HG02571 (cell line): ENCODE data around the gene FAT4.

Source experiments
- ATAC-seq: cut with Tn5 transposase; IDR thresholded peaks from one replicate; pipeline ENCODE4 v1.9.1; 2021; ENCODE audit warnings: mild to moderate bottlenecking, moderate library complexity; ENCODE audit not compliant: unreplicated experiment

The FAT4 gene

DNA sequence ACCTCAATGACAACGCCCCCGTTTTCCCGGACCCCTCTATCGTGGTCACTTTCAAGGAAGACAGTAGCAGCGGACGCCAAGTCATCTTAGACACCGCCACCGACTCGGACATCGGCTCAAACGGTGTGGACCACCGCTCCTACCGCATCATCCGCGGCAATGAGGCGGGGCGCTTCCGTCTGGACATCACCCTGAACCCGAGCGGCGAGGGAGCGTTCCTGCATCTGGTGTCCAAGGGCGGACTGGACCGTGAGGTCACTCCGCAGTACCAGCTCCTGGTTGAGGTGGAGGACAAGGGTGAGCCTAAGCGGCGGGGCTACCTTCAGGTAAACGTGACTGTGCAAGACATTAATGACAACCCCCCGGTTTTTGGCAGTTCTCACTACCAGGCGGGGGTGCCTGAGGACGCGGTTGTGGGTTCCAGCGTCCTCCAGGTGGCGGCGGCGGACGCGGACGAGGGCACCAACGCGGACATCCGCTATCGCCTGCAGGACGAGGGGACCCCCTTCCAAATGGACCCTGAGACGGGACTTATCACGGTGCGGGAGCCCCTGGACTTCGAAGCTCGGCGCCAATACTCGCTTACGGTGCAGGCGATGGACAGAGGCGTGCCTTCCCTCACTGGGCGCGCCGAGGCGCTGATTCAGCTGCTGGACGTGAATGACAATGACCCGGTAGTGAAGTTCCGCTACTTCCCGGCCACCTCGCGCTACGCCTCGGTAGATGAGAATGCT is 2.2 kb downstream of the FAT4 start:
- ATAC-seq = no peak

DNA sequence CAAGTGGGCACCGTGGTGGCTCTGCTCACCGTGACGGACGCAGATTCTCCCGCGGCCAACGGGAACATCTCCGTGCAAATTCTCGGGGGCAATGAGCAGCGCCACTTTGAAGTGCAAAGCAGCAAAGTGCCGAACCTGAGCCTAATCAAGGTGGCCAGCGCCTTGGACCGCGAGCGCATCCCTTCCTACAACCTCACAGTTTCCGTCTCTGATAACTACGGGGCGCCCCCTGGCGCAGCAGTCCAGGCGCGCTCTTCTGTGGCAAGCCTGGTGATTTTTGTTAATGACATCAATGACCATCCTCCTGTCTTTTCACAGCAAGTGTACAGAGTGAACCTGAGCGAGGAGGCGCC is 2.7 kb downstream of the FAT4 start:
- no peak for ATAC-seq

DNA sequence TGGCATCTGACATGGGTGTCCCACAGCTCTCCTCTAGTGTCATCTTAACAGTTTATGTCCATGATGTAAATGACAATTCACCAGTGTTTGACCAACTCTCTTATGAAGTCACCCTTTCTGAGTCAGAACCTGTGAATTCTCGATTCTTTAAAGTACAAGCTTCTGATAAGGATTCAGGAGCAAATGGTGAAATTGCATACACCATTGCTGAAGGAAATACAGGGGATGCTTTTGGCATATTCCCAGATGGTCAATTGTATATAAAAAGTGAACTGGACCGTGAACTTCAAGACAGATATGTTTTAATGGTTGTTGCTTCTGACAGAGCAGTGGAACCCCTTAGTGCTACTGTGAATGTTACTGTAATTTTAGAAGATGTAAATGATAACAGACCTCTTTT is 4.6 kb downstream of the FAT4 start:
- ATAC-seq = no peak

DNA sequence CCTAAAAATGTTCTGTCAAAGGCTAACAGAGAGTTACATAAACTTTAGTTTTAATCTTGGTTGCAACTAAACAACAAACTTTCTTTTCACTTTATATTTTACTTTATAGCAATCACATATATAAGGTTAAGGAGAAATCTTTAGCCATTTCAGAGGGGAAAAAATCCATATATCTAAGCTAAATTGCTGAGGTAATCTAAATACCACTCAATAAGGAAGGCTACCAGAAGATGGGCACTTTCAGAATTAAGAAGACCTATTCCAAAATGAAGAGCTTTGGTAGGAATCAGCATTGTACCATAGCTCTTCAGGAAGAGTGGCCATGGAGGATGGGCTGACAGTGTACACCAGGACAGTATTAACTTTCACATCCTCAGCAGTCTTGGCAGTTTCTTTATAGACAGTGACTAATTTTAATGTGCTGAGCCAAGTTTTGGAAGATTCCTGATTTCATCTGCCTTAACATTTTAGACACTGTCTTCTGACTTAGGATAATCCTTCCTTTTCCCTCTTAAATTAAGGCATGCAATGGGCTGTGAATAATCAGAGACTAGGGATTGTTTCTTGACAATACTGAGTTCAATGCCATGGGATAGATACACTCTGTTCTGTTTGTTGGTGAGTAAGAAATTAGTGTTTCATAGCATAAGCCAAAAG is 7.1 kb downstream of the FAT4 start:
- no peak for ATAC-seq

DNA sequence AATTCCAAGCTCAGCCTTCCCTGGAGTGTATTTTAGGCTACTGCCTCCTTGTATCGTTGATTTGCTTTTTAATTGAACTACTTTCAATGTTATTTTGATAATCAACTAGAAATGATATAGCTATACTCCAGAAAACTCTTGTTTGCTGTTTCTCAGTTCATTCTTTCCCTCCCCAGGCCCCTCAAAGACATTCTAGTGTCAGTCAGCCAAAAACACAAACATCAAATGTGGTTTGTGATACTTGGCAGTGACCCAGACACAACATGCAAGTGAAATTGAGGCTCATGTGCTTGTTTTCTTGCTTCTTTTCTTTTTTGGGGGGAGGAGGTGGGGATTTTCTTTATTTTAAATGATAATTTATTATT is 7.6 kb downstream of the FAT4 start:
- ATAC-seq = no peak

DNA sequence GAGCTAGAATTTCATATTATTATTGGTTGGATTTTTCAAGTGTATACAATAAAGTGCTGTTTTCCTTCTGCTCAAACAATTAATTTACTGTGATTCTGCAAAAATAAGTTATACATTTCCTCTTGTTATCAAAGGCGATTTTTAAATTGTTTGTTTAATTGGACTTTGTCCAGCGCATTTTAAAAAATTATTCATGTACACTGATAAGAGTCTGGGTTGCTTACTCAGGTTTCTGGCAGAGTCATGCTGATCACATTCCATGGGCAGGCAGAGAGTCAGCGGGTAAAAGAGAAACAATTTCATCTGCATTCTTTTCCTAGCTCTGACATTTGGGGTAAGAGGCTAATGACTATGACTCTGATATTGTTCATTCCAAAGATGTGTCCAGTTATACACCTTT is 8.9 kb downstream of the FAT4 start:
- ATAC-seq = no peak

DNA sequence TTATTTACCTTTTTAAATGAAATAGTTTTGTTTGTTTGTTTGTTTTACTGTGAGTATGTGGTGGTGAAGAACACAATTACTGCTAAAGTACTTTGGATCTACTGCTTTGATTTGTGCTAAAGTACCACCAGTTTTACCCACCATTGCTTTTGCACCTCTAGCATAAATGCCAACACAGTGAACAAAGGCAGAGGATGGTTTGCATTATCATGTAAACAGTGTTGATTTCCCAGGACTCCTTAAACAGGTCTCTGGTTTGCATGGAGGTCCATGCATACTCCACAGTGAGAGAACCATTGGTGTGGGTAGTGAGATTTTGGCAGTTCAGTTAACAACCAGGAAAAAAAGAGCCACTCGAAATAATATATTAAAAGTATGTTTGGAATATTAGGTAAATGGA is 11.0 kb downstream of the FAT4 start:
- ATAC-seq = no peak

DNA sequence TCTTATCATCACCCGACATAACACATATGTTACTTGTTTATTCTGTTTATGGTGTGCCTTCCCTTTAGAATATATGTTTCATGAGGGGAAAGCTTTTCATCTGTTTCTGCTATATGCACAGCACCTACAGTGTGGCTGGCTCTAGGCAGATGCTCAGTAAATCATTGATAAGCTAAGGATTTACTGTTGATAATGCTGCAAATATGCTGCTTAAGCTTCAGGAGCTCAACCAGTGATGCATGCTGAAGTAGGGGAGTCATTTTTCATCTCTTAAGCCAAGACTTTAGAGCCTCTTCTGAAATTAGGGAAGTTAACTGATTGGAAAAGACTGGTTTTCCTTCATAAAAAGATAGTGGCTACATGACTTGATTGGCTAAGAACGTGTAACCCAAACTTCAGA is 16.4 kb downstream of the FAT4 start:
- no peak for ATAC-seq

DNA sequence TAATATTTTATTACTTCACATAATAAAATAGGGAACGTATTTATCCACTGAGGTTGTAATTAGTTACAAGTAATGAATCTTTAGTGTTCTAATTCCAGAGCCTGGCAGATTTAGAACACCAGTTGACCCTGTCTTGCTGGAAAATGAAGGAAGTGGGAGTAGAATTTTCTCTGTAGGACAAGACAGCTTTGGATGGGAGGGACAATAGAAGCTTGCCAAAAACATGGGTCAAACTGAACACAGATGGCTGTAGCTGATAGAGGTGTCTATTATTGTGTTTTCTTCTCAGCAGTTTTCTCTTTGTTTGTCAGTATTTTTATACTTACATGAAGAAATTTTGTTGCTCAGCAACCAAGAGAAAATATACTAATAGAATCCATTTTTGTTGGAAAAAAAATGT is 20.2 kb downstream of the FAT4 start:
- ATAC-seq = no peak

DNA sequence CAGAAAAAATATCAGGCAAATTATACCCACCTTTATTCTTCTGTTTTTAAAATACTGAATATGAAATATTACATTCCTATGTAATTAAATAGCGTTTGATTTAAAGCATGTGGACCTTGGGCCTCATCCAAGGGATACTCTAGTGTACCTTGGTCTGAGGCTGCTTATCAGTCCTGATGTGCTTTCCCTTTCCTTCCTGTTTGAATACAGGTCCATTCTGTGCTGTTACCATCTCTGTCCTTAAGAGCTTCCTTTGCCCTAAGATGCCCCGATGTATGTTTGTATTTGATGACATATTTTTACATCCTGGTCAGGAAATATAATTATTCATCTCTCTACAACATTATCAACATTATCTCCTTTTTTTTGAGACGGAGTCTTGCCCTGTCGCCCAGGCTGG is 24.1 kb downstream of the FAT4 start:
- ATAC-seq = no peak

DNA sequence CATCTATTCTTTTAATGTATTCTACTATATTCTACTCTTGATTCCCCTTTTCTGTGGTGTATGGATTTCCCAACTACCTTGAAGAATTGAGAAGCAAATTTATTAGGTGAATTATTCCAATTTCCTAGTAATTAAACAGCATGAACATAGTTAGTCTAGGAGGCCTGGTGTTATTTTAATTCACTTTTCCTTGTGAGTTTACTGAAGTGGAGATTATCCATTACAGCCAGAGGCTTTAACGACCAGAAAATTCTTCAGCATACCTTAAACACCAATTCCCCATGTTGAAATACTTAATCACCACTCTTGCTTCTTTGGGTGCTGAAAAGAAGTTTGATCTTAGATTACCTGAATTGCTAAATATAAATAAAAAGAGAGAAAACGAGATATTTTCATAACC is 29.4 kb downstream of the FAT4 start:
- no peak for ATAC-seq

DNA sequence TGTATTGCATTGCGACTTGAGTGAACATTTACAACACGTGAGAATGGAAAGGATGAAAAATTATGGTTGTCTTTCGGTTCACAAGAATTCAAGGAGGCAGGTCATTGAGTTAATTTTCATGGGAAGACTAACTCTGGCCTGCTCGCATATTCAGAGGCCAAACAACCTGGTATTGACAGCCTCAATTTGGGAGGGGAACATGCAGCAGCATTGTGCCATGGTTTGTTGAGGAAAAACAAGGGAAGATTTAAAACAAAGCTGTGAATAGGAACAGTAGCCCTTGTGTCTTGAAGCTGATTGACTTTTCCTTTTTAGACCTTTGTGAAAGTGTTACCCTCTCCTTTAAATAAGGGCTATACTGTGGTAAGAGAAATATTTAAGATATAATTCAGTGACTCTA is 31.9 kb downstream of the FAT4 start:
- no peak for ATAC-seq

DNA sequence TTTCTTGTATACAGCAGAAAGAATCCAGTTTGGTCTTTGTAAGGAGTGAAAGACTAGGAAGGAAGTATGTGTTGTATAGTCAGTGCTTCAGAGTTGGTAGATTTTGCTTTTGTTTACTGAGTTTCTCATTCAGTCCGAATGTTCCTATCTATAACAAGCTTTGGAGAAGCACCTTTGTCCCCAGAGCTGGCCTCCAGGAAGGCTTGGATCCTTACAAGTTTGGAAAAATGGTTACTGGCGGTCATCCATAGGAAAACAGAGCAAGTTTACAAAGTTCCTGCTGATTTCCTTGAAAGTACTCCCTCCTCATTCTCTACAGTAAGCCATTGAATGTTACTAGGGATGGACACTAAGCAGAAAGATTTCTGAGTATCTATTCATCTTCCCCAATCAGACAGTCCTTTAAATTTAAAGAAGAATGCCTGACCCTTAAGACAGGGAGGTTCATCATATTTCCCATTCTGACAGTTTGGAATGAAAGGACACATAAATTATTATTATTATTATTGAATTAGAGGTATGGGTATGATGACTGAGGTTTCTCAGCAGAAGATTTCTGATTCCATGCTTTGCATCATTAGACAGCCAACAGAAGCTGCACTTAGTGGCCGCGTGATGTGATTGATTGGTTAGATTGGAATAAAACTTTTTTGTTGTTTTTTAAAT is 35.8 kb downstream of the FAT4 start:
- ATAC-seq = no peak

DNA sequence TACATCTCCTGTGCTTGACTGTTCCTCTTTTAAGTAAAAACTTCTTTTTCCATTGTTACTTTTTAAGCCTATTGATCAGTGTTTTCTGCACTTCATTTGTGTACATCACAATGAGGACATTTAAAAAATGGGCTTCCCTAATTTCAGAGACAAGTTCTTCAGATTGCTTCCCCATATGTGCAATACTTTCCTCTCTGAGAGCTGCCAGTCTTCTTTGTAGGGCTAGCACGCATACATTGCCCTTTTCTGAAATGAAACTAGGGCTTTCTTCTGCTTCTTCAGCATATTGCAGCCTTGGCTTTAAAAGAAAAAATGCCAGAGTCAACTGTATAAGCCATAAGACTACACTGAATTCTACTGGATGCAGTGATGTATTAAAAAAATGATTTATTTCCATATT is 37.8 kb downstream of the FAT4 start:
- ATAC-seq = no peak

DNA sequence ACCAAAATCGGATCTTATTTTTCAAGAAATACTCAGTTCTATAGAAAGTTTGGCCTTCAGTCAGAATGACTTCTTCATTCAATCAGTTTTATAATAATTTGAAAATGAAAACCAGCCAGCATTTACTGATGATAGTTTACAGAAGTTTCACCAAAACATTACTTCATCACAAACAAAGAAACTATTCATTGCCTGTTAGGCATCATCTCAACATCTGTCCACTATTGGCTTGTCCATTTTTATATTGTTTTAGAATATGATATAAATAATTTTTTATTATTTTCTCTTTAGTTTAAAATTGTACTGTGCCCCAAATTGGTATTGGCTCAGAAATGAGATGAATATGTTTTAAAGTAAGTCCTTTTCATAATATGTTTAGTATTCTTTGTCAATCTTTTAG is 38.4 kb downstream of the FAT4 start:
- ATAC-seq = no peak

DNA sequence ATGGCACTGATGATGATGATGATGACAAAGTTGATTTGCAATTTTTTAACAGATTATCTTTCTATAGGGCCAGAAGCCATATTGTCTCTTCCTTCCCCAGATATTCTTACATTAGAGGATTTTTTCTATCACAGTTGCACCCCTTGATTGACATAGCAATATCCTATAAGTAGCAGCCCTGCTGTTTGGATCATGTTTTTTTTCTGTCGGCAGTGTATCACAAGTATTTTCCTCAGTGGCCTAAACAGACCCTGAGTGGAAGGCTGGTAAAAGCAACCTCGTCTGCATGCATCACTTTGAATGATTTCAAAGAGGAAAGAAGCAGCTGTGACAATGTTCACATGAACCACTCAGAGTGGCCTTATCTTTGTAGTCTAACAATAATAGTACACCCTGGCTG is 41.0 kb downstream of the FAT4 start:
- no peak for ATAC-seq

DNA sequence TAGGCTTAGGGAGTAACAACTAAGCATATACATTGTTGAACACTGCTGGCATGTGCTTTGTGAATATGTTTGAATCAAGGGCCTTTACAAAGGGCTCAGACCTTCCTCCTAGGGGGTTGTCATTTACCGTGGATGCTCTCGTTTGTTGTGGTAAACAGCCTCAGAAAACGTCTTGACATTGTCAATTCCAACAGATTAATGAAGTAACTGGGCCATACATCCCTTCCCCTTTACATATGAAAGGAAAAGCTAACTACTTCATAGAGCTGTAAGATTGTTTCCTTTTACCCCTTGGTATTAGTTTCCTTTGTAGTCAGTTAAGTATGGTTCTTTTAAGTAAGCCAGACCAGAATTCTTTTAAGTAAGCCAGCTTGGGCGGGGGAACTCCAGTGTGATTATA is 42.9 kb downstream of the FAT4 start:
- no peak for ATAC-seq

DNA sequence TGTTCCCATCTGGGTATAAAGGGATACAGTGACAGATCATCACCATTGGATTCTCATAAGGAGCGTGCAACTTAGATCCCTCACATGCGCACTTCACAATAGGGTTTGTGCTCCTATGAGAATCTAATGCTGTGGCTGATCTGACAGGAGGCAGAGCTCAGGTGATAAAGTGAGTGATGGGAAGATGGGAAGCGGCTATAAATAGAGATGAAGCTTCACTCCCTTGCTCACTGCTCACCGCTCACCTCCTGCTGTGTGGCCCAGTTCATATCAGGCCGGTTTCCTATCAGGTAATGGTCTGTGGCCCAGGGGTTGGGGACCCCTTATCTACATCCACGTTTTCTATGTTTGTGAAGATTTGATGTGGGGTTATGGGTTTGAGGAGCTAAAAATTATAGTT is 43.7 kb downstream of the FAT4 start:
- no peak for ATAC-seq

DNA sequence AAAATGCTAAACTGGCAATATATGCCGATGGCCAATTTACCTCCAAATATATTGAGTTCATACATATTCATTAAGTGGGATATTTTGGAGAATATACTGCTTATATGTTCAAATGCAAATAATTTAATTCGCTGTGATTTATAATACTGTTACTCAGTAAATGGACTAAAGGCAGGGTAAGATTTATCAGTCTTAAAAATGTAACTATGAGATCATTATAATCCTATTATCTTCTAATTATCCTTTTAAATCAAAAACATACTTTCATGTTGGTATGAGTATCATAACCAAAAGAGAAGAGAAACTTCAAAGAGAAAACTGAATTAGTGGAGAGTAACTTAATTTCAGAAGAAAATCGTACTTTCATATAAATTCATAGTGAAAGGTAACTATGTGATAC is 44.6 kb downstream of the FAT4 start:
- no peak for ATAC-seq

DNA sequence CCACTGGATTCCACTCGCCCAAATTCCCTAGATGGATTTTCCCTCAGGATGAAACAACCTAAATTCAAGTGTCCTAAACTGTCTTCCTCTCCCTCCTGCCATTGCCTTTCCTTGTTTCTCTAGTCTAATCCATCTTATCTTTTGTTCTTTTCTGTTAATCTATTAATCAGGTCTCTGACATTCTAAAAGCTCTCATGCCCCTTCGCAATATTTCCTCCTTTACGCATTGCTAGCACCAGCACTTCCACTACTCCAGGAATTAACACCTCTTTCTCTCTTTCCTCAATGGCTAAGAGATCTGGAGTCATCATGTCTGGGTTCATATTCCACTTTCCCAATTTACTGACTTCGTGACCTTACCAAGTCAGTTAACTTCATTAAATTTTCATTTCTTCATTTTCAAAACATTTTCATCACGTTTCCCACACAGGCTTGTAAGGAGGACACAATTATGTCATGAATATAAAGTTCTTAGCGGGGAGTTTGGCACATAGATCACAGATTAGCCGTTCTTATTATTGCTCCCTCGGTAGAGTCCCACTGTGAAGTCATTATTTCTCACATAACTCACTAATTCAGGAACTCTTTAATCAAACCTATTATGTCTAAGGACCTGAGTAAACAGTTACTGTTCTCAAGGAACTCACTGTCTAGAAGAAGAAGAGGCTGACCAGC is 45.3 kb downstream of the FAT4 start:
- no peak for ATAC-seq

DNA sequence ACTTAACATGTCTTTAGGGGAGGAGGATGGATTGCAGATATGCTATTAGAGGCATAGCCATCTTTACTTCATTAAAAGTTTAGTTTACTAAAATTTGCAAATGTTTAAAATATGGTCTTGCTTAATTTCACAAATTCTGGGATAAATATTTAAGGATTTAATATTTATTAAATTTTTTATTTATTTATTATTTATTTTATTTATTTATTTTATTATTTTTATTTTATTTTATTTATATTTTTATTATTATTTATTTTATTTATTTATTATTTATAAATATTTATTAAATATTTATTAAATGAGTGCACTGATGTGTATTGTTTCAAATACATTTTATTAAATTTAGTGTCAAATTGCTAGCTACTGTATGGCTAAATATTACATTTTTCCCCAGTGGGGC is 46.0 kb downstream of the FAT4 start:
- no peak for ATAC-seq
